T-helper 2 cell treated with Interferon-gamma antibody and Interleukin-4, amounts not matched to agents 5 μg/mL and 100 μg/mL, for 36 hours (primary cell): ENCODE data around the gene IL16.
"Not testable (repeated sequence)": the region's sequence is repeated elsewhere in the genome, so short reads cannot be mapped to it uniquely, and the experiment has no call there.

Experiments
- DNase-seq: peaks from one replicate; pipeline ENCODE4 v3.0.0; 2021; ENCODE audit warnings: low spot score
- H3K27ac Mint-ChIP-seq: one replicate; pipeline ENCODE4 v1.8.0; 2021; ENCODE audit warnings: mild to moderate bottlenecking, mixed read lengths
- H3K27me3 Mint-ChIP-seq: one replicate; pipeline ENCODE4 v1.8.0; 2021; ENCODE audit warnings: low read depth, mixed read lengths
- H3K36me3 Mint-ChIP-seq: one replicate; pipeline ENCODE4 v1.8.0; 2021; ENCODE audit warnings: low read depth, mixed read lengths
- H3K4me1 Mint-ChIP-seq: one replicate; pipeline ENCODE4 v1.8.0; 2021; ENCODE audit warnings: low read depth, mixed read lengths
- H3K4me3 Mint-ChIP-seq: one replicate; pipeline ENCODE4 v1.8.0; 2022; ENCODE audit warnings: mild to moderate bottlenecking, moderate library complexity, mixed read lengths
- H3K9me3 Mint-ChIP-seq: one replicate; pipeline ENCODE4 v1.8.0; 2021; ENCODE audit warnings: mixed read lengths

The IL16 gene

GRCh38 chr15:81196576-81197254 is at the start of gene IL16:
IL16 (plus strand) TSS chr15:81196879; CDS start chr15:81225400, 28,521 bp downstream.
- H3K36me3 Mint-ChIP-seq: no peaks in the 10 kb centered on the region
- H3K27me3 Mint-ChIP-seq: peaks cover 2% of the 10 kb centered on the region
- H3K4me1 Mint-ChIP-seq: no peaks in the 10 kb centered on the region
- DNase-seq: no peak
- H3K9me3 Mint-ChIP-seq: no peaks in the 10 kb centered on the region
- no peak within 1 kb of the TSS for H3K27ac Mint-ChIP-seq
- H3K4me3 Mint-ChIP-seq: no peak within 1 kb of the TSS

- no peaks in the 10 kb centered on the region for H3K4me1 Mint-ChIP-seq
- no peaks in the 10 kb centered on the region for H3K36me3 Mint-ChIP-seq
- peaks cover 8% of the 10 kb centered on the region for H3K27me3 Mint-ChIP-seq
- no peak for DNase-seq
- no peak overlapping the region for H3K4me3 Mint-ChIP-seq
- no peak overlapping the region for H3K27ac Mint-ChIP-seq
- H3K9me3 Mint-ChIP-seq: no peaks in the 10 kb centered on the region
These were observed 45.3 kb upstream of the IL16 start for GRCh38 chr15:81151389-81151788.

- Mint-ChIP-seq H3K27me3 (peaks cover 8% of the 10 kb centered on the region), H3K4me1 (no peaks in the 10 kb centered on the region), H3K36me3 (no peaks in the 10 kb centered on the region), H3K9me3 (no peaks in the 10 kb centered on the region), H3K4me3 (no peak overlapping the region), H3K27ac (no peak overlapping the region)
- no peak for DNase-seq
These were observed 44.3 kb upstream of the IL16 start for GRCh38 chr15:81152339-81152738.

GRCh38 chr15:81152799-81153198 is 43.9 kb upstream of the IL16 start:
- H3K27me3 Mint-ChIP-seq: peaks cover 8% of the 10 kb centered on the region
- no peak overlapping the region for H3K27ac Mint-ChIP-seq
- no peaks in the 10 kb centered on the region for H3K9me3 Mint-ChIP-seq
- H3K36me3 Mint-ChIP-seq: no peaks in the 10 kb centered on the region
- no peak overlapping the region for H3K4me3 Mint-ChIP-seq
- DNase-seq: no peak
- no peaks in the 10 kb centered on the region for H3K4me1 Mint-ChIP-seq

- no peak for DNase-seq
- H3K27ac Mint-ChIP-seq: no peak overlapping the region
- H3K4me1 Mint-ChIP-seq: no peaks in the 10 kb centered on the region
- peaks cover 4% of the 10 kb centered on the region for H3K27me3 Mint-ChIP-seq
- no peak overlapping the region for H3K4me3 Mint-ChIP-seq
- no peaks in the 10 kb centered on the region for H3K36me3 Mint-ChIP-seq
- no peaks in the 10 kb centered on the region for H3K9me3 Mint-ChIP-seq
These were observed 41.1 kb upstream of the IL16 start for GRCh38 chr15:81155375-81156218.

DNA sequence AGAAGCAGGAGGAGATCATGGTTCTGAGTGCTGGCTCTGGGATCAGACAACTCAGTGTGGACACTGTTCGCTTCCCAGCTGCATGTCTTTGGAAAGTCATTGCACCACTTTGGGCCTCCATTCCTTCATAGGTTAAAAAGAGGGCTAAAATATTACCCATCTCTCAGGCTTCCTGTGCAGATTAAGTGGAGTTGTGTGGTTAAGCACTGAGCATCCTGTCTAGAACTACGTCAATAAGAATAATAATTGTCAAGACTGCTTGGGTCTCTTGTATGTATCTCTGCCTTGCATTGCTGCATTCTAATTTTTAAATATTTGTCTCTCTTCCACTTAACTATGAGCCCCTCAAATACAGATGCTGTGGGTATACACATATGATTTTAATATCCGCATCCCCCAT is 40.4 kb upstream of the IL16 start:
- peaks cover 3% of the 10 kb centered on the region for H3K27me3 Mint-ChIP-seq
- peaks cover 6% of the 10 kb centered on the region for H3K4me1 Mint-ChIP-seq
- no peak overlapping the region for H3K27ac Mint-ChIP-seq
- no peak overlapping the region for H3K4me3 Mint-ChIP-seq
- no peak for DNase-seq
- H3K36me3 Mint-ChIP-seq: no peaks in the 10 kb centered on the region
- H3K9me3 Mint-ChIP-seq: no peaks in the 10 kb centered on the region

DNA sequence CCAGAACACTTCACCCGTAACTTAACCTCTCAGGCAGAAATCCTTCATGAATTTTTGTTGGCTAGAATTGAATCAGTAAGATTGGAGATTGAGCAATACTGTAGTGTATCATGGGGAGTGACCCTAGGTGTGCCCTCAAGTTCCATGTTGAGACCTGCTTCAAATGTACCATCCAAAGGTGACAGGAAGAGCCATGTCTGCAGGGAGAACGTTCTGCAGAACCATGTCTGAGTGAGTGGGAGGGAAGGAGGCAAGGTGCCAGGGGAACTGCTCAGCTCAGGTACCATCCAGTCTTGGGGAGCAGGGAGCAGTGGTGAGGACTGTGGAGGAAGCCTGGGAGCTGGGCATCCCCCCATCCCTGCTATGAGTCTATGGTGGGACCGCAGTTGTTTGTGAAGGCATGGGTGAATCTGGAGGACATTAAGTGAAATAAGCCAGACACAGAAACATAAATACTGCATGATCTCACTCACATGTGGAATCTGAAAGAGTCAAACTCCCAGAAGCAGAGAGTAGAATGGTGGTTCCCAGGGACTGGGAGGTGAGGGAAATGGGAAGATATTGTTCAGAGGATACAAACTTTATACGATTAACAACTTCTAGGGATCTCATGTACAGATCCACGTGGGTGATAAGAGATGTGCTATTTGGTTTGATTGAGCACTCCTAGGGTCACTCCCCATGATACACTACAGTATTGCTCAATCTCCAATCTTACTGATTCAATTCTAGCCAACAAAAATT is 39.3 kb upstream of the IL16 start:
- no peaks in the 10 kb centered on the region for H3K36me3 Mint-ChIP-seq
- no peak for DNase-seq
- no peaks in the 10 kb centered on the region for H3K9me3 Mint-ChIP-seq
- no peak overlapping the region for H3K27ac Mint-ChIP-seq
- H3K4me3 Mint-ChIP-seq: no peak overlapping the region
- peaks cover 16% of the 10 kb centered on the region for H3K4me1 Mint-ChIP-seq
- H3K27me3 Mint-ChIP-seq: peaks cover 3% of the 10 kb centered on the region

DNA sequence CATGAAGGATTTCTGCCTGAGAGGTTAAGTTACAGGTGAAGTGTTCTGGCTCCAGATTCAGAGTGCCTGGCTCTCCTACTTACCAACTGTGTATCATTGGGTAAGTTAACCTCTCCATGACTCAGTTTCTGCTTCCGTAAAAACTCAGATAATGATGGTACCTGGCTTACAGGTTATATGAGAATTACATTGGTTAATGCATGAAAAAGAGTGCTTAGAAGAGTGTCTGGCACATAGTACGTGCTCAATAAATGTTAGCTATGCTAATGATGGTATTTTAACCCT is 38.8 kb upstream of the IL16 start:
- Mint-ChIP-seq H3K27me3 (peaks cover 3% of the 10 kb centered on the region), H3K4me1 (peaks cover 18% of the 10 kb centered on the region), H3K36me3 (no peaks in the 10 kb centered on the region)

DNA sequence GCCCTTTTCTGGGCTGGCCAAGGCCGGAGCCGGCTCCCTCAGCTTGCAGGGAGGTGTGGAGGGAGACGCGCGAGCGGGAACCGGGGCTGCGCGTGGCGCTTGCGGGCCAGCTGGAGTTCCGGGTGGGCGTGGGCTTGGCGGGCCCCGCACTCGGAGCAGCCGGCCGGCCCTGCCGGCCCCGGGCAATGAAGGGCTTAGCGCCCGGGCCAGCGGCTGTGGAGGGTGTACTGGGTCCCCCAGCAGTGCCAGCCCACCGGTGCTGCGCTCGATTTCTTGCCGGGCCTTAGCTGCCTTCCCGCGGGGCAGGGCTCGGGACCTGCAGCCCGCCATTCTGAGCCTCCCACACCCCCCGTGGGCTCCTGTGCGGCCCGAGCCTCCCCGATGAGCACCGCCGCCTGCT is 38.1 kb upstream of the IL16 start:
- not testable (repeated sequence) for H3K36me3 Mint-ChIP-seq, H3K4me3 Mint-ChIP-seq, DNase-seq, H3K27me3 Mint-ChIP-seq, H3K9me3 Mint-ChIP-seq, H3K27ac Mint-ChIP-seq
- H3K4me1 Mint-ChIP-seq: peaks cover 18% of the 10 kb centered on the region

More for the DNA sequence above, 38.8 kb upstream of the IL16 start:
- Mint-ChIP-seq H3K4me3 (no peak overlapping the region), H3K9me3 (no peaks in the 10 kb centered on the region), H3K27ac (no peak overlapping the region)
- no peak for DNase-seq

GRCh38 chr15:81160312-81161159 is 36.1 kb upstream of the IL16 start:
- Mint-ChIP-seq H3K27ac (no peak overlapping the region), H3K9me3 (no peaks in the 10 kb centered on the region), H3K4me1 (peaks cover 22% of the 10 kb centered on the region), H3K27me3 (peaks cover 2% of the 10 kb centered on the region), H3K36me3 (no peaks in the 10 kb centered on the region), H3K4me3 (no peak overlapping the region)
- DNase-seq: no peak

DNA sequence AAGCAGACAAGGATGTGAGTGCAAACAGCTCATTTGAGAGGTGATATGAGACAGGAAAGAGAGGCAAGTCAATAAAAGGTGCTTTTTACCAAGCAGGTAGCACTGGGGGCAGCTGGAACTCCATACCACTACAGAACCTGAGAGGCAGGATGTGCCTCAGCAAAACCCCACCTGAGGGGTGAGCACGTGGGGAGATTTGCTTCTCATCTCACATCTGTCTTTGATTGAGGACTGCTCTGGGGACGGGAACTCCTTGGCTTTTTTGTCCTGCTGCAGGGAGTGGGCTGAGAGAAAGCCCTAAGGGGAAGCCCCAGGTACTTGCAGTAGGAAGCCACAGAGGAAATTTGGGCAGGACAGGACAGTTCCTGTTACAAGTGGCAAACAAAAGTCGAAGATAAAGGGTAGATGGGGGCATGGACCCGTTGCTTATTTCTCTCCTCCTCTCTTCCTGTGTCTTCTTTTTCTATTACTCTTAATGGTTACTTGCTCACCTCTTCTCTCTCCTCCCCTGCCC is 35.5 kb upstream of the IL16 start:
- Mint-ChIP-seq H3K27ac (no peak overlapping the region), H3K4me1 (peaks cover 22% of the 10 kb centered on the region), H3K9me3 (no peaks in the 10 kb centered on the region), H3K36me3 (no peaks in the 10 kb centered on the region), H3K4me3 (no peak overlapping the region), H3K27me3 (peaks cover 2% of the 10 kb centered on the region)
- DNase-seq: no peak

DNA sequence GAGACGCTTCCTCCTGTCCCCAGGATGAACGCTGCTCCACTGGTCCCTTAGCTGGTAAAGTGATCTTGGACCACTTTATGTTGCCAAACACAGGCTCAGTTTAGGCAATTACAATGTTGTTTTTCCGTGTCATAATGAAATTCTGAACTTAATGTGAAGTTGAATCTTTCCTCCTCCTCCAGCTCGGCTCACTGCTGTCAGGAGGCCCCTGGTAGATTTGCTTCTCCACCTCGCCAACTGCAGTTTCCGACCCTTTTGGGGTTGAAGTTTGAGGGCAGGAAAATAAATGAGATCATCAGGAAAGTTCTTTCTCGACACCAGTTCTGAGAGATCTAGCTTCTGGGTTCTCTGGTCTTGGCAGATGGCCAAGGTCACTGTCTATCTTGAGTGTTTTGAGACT is 34.8 kb upstream of the IL16 start:
- H3K4me3 Mint-ChIP-seq: no peak overlapping the region
- peaks cover 2% of the 10 kb centered on the region for H3K27me3 Mint-ChIP-seq
- no peak for DNase-seq
- no peak overlapping the region for H3K27ac Mint-ChIP-seq
- H3K9me3 Mint-ChIP-seq: no peaks in the 10 kb centered on the region
- H3K36me3 Mint-ChIP-seq: no peaks in the 10 kb centered on the region
- H3K4me1 Mint-ChIP-seq: peaks cover 26% of the 10 kb centered on the region

- Mint-ChIP-seq H3K27me3 (peaks cover 5% of the 10 kb centered on the region), H3K27ac (no peak overlapping the region), H3K4me1 (peaks cover 37% of the 10 kb centered on the region), H3K9me3 (no peaks in the 10 kb centered on the region), H3K36me3 (no peaks in the 10 kb centered on the region), H3K4me3 (no peak overlapping the region)
- DNase-seq: no peak
These were observed 32.5 kb upstream of the IL16 start for GRCh38 chr15:81163961-81164800.
